HG03060 (cell line): Measurements from ENCODE around the gene TAC4.

Experiments used
- ATAC-seq: cut with Tn5 transposase; IDR thresholded peaks from one replicate; pipeline ENCODE4 v1.9.1; 2021; ENCODE audit warnings: low read depth, moderate number of reproducible peaks; ENCODE audit not compliant: unreplicated experiment

The TAC4 gene

GRCh38 chr17:49873926-49874325, 26.1 kb upstream of the TAC4 start:
- ATAC-seq, result no peak

GRCh38 chr17:49873466-49873865, 25.6 kb upstream of the TAC4 start:
- ATAC-seq, result no peak

GRCh38 chr17:49872754-49873377, 25.0 kb upstream of the TAC4 start:
- ATAC-seq, result no peak

- no peak for ATAC-seq
These were observed 23.3 kb upstream of the TAC4 start for GRCh38 chr17:49871211-49871610.

GRCh38 chr17:49870298-49870697, 22.4 kb upstream of the TAC4 start:
- no peak for ATAC-seq

GRCh38 chr17:49869038-49869374, 21.1 kb upstream of the TAC4 start:
- ATAC-seq, result no peak

GRCh38 chr17:49866882-49867413, 19.1 kb upstream of the TAC4 start:
- ATAC-seq, result no peak

- no peak for ATAC-seq
These were observed 18.1 kb upstream of the TAC4 start for GRCh38 chr17:49866019-49866380.

GRCh38 chr17:49862781-49863331, 15.0 kb upstream of the TAC4 start:
- ATAC-seq, result no peak

- ATAC-seq, result no peak
These were observed 13.4 kb upstream of the TAC4 start for GRCh38 chr17:49861150-49861884.

GRCh38 chr17:49859991-49860953, 12.4 kb upstream of the TAC4 start:
- no peak for ATAC-seq

GRCh38 chr17:49858796-49859195, 10.9 kb upstream of the TAC4 start:
- ATAC-seq, result no peak

GRCh38 chr17:49854126-49854525, 6.3 kb upstream of the TAC4 start:
- no peak for ATAC-seq

GRCh38 chr17:49853470-49854015, 5.7 kb upstream of the TAC4 start:
- no peak for ATAC-seq

- no peak for ATAC-seq
These were observed 3.8 kb upstream of the TAC4 start for GRCh38 chr17:49851387-49852291.

- no peak for ATAC-seq
These were observed 3.0 kb upstream of the TAC4 start for GRCh38 chr17:49850772-49851386.

- no peak for ATAC-seq
These were observed 2.3 kb upstream of the TAC4 start for GRCh38 chr17:49850218-49850610.

- ATAC-seq, result no peak
These were observed 870 bp upstream of the TAC4 start for GRCh38 chr17:49848739-49849138.
